Loucy (cell line): Measurements from ENCODE around the gene CSTPP1.

ENCODE experiments used
- EZH2phosphoT487 ChIP-seq: fragments of 200-600 bp; IDR thresholded peaks from 2 replicates; pipeline ENCODE4 v1.6.1; 2018; ENCODE audit warnings: antibody characterized with exemption, mild to moderate bottlenecking, moderate library complexity, borderline replicate concordance
- TF ChIP-seq, protein P1 (sequence below): fragments of 200-600 bp; sonication (generic); conservative IDR thresholded peaks from 2 replicates; pipeline ENCODE4 v1.5.1; 2014; ENCODE audit warnings: mild to moderate bottlenecking, antibody characterized with exemption, low read length

DNA sequence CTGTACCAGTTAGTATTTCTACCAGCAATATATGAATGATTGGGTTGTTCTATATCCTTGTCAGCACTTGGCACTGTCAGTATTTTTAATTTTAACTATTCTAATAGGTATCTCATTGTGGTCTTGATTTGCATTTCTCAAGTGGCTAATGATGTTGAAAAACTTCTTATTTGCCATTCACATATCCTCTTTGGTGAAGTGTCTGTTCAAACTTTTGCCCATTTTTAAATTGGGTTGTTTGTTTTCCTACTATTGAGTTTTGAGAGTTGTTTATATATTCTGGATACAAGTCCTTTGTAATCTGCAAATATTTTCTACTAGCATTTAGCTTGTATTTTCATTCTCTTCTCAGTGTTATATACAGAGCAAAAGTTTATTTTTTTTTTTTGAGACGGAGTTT lies 82.1 kb downstream of the CSTPP1 start:
- TF ChIP-seq, protein P1, sequence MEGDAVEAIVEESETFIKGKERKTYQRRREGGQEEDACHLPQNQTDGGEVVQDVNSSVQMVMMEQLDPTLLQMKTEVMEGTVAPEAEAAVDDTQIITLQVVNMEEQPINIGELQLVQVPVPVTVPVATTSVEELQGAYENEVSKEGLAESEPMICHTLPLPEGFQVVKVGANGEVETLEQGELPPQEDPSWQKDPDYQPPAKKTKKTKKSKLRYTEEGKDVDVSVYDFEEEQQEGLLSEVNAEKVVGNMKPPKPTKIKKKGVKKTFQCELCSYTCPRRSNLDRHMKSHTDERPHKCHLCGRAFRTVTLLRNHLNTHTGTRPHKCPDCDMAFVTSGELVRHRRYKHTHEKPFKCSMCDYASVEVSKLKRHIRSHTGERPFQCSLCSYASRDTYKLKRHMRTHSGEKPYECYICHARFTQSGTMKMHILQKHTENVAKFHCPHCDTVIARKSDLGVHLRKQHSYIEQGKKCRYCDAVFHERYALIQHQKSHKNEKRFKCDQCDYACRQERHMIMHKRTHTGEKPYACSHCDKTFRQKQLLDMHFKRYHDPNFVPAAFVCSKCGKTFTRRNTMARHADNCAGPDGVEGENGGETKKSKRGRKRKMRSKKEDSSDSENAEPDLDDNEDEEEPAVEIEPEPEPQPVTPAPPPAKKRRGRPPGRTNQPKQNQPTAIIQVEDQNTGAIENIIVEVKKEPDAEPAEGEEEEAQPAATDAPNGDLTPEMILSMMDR = no peak
- no peak for TF ChIP-seq EZH2phosphoT487
